M059J (cell line): ENCODE data around the gene GLIS1. TPM values are rescaled to one million over a fixed set of nuclear protein-coding genes. Genes with fewer than 3 reads are reported as not detected.

Source experiments
- DNase-seq: peaks from one replicate; pipeline ENCODE4 v3.0.0-alpha.2; 2012; ENCODE audit warnings: low read depth
- total RNA-seq: library from RNA; depleted of rRNA; stranded (reverse); fragments of >200 nt; shearing (Covaris generic); gene quantifications from 2 replicates; pipeline ENCODE4 v1.2.3, GENCODE V29; 2014; rRNA removed

Gene GLIS1
- total RNA-seq, 1 experiment from 2014 or later = 3.0 TPM

- DNase-seq = no peak
Measured at GRCh38 chr1:53463961-53464899, 274.7 kb downstream of the GLIS1 start.

- no peak for DNase-seq
Measured at GRCh38 chr1:53462769-53463501, 276.0 kb downstream of the GLIS1 start.

GRCh38 chr1:53462193-53462592, 276.8 kb downstream of the GLIS1 start:
- DNase-seq = no peak

DNA sequence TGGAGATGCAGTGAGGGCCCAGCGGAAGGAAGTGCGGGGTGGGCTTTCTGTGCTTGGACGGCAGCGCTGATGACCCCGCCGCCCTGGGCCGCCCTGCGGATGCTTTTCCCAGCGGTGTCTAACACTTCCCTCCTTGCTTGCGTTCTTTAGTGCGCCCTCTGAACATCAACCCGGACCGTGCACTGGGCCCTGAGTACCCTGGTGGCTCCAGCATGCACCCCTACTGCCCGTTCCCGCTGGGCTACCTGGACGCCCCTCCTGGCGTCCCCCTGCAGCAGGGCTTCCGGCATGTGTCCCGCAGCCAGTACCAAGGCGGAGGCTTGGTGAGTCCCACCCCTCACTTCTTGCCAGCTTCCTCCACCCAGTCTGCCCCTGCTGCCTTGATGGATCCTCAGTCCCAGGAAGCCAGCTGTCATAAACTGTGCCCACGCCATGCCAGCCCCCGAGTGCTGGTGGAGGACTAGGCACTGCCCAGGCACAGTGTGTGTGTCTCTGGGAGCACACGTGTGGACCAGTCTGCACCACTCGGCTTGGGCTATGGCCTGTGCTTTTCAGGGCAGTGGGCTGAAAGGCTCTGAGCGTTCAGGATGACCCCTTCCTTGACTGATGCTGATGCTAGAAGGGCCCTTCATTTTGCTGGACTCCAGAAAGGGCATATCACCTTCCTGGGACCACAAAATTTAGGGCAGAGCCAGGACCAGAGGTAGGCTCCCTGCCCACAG, 277.5 kb downstream of the GLIS1 start:
- no peak for DNase-seq

GRCh38 chr1:53460666-53461322, 278.2 kb downstream of the GLIS1 start:
- DNase-seq = no peak

DNA sequence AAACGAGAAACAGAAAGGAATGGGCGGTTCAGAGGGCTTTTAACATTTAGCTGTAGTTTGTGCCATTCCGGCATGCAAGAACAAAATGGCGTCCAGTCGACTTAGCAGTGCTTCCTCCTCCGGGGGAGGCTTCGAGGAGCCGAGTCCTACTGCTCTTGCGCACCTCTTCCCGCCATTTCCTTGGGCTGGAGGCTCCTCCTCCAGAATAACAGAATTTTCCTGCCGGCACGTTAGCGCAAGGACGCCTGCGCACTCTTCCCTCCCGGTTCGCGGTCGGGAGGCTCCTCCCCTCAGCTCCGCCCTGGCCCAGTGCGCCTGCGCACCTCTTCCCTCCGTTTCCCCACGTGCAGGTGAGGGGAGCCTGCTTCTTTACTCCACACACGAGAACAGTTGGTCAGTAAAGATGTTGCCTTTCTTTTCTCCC, 278.7 kb downstream of the GLIS1 start:
- DNase-seq = no peak

DNA sequence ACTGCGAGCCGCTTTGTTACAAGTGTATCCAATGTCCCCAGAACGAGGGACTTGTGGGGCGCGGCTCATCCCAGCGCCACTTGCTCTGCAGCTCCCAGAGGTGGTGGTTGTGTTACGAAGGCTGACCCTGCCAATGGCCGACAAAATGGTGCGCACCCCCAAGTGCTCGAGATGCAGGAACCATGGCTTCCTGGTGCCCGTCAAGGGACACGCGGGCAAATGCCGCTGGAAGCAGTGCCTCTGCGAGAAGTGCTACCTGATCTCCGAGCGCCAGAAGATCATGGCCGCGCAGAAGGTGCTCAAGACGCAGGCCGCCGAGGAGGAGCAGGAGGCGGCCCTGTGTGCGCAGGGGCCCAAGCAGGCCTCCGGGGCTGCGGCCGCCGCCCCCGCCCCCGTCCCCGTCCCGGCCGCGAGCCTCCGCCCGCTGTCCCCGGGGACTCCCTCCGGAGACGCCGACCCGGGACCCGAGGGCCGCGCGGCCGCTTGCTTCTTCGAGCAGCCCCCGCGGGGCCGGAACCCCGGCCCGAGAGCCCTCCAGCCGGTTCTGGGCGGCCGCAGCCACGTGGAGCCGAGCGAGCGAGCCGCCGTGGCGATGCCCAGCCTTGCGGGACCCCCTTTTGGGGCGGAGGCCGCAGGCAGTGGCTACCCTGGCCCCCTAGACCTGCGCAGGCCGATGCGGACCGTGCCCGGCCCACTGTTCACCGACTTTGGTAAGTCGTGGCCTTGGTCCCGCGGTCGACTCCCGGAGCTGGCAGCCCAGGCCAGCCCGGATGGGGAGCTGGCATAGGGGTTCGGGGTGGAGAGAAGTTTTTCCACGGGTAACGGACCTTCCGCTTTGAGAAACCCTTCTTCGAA, 279.4 kb downstream of the GLIS1 start, which contains the start of gene DMRTB1:
TSS of gene DMRTB1 (plus strand) at position 79 of the 855 bp plus-strand sequence. CDS start at position 134, 55 bp downstream.
- no peak for DNase-seq

GRCh38 chr1:53458634-53459033, 280.3 kb downstream of the GLIS1 start:
- no peak for DNase-seq

Other genes starting within 250 kb of the GLIS1 start
- 34.0 and 48.1 TPM in 2 replicates for gene NDC1, start 99.1 kb upstream of the GLIS1 start, total RNA-seq
- gene YIPF1, start 150.6 kb upstream of the GLIS1 start, total RNA-seq = 32.5 and 38.1 TPM in 2 replicates
- gene DIO1, start 155.0 kb upstream of the GLIS1 start, total RNA-seq = not detected in 2 replicates
- 62.7 and 95.9 TPM in 2 replicates for gene IFT25, start 206.5 kb upstream of the GLIS1 start, total RNA-seq
- 53.0 and 59.3 TPM in 2 replicates for gene LRRC42, start 207.2 kb upstream of the GLIS1 start, total RNA-seq